HEK293 (cell line): ENCODE results near the gene CDK19.
"Not testable (repeated sequence)": the region's sequence is repeated elsewhere in the genome, so short reads cannot be mapped to it uniquely, and the experiment has no call there.

Experiments
- CTCF ChIA-PET: fragments of 350-600 bp; formaldehyde crosslinking; extraction: SDS; loops from one replicate; lab custom pipeline; 2021; ENCODE audit warnings: antibody characterized with exemption; lab: Yijun Ruan, JAX
- POLR2A ChIA-PET: fragments of 300-600 bp; formaldehyde crosslinking; extraction: SDS; loops from one replicate; lab custom pipeline; 2020; ENCODE audit warnings: antibody characterized with exemption, inconsistent platforms; lab: Yijun Ruan, JAX
- H3K27ac ChIP-seq: fragments of 200-500 bp; sonication (Bioruptor generic); 2 replicates; pipeline ENCODE4 v1.5.1; 2014; ENCODE audit warnings: low read depth, low read length, control low read depth, inconsistent platforms; ENCODE audit errors: extremely low read depth
- H3K36me3 ChIP-seq, 2 experiments: fragments of 200-500 bp in 1 of 2; sonication (Bioruptor generic) in 1 of 2; 1 replicate in 1 of 2; 2 replicates in 1 of 2; pipeline ENCODE4 v1.5.1; 2014 to 2017; ENCODE audit warnings: inconsistent platforms in 2 of 2, low read length in 2 of 2; ENCODE audit not compliant: control insufficient read depth in 2 of 2, insufficient read depth in 1 of 2
- H3K4me1 ChIP-seq: fragments of 200-500 bp; sonication (Bioruptor generic); 2 replicates; pipeline ENCODE4 v1.5.1; 2014; ENCODE audit warnings: mild to moderate bottlenecking, low read length, inconsistent platforms; ENCODE audit not compliant: control insufficient read depth, insufficient read depth
- H3K4me3 ChIP-seq: 2 replicates; pipeline ENCODE4 v1.5.1; 2011; ENCODE audit warnings: low read depth, mild to moderate bottlenecking, control low read depth, low read length, moderate library complexity
- H3K9me3 ChIP-seq: fragments of 200-500 bp; sonication (Bioruptor generic); 2 replicates; pipeline ENCODE4 v1.5.1; 2014; ENCODE audit warnings: low read depth, low read length, inconsistent platforms; ENCODE audit not compliant: control insufficient read depth, insufficient read depth
- TRIM28 ChIP-seq: IDR thresholded peaks from 2 replicates; pipeline ENCODE4 v1.6.1; 2011; ENCODE audit warnings: low read length, control low read depth, borderline replicate concordance
- ZBTB1 ChIP-seq: fragments of 450-650 bp; formaldehyde crosslinking; IDR thresholded peaks from 2 replicates; pipeline ENCODE4 v1.5.1; 2016; ENCODE audit warnings: missing biosample characterization, missing genetic modification characterization
- ZBTB21 ChIP-seq: fragments of 450-650 bp; formaldehyde crosslinking; IDR thresholded peaks from 2 replicates; pipeline ENCODE4 v1.5.1; 2017; ENCODE audit warnings: missing biosample characterization, missing genetic modification characterization
- ZNF146 ChIP-seq: fragments of 450-650 bp; formaldehyde crosslinking; IDR thresholded peaks from 2 replicates; pipeline ENCODE4 v1.5.1; 2016; ENCODE audit warnings: missing biosample characterization, missing genetic modification characterization
- ZNF292 ChIP-seq: fragments of 450-650 bp; formaldehyde crosslinking; IDR thresholded peaks from 2 replicates; pipeline ENCODE4 v1.5.1; 2016; ENCODE audit warnings: low read depth, missing biosample characterization, missing genetic modification characterization, borderline replicate concordance
- ZNF544 ChIP-seq: fragments of 450-650 bp; formaldehyde crosslinking; IDR thresholded peaks from 2 replicates; pipeline ENCODE4 v1.5.0; 2017; ENCODE audit warnings: missing biosample characterization, missing genetic modification characterization
- ZNF555 ChIP-seq: fragments of 450-650 bp; formaldehyde crosslinking; conservative IDR thresholded peaks from 2 replicates; pipeline ENCODE4 v1.5.1; 2017; ENCODE audit warnings: missing biosample characterization, mild to moderate bottlenecking, missing genetic modification characterization, inconsistent platforms
- ZNF571 ChIP-seq: fragments of 450-650 bp; formaldehyde crosslinking; IDR thresholded peaks from 2 replicates; pipeline ENCODE4 v1.5.0; 2017; ENCODE audit warnings: missing biosample characterization, missing genetic modification characterization
- ZNF660 ChIP-seq: fragments of 450-650 bp; IDR thresholded peaks from 2 replicates; pipeline ENCODE4 v1.5.1; 2018; ENCODE audit warnings: missing biosample characterization, mild to moderate bottlenecking, missing genetic modification characterization
- ZNF837 ChIP-seq: fragments of 450-650 bp; formaldehyde crosslinking; IDR thresholded peaks from 2 replicates; pipeline ENCODE4 v1.5.1; 2016; ENCODE audit warnings: missing biosample characterization, missing genetic modification characterization
- TF ChIP-seq, protein P1 (sequence below): fragments of 450-650 bp; formaldehyde crosslinking; IDR thresholded peaks from 2 replicates; pipeline ENCODE4 v1.5.1; 2016; ENCODE audit warnings: missing biosample characterization, missing genetic modification characterization
- TF ChIP-seq, protein P2 (sequence below): fragments of 450-650 bp; formaldehyde crosslinking; IDR thresholded peaks from 2 replicates; pipeline ENCODE4 v1.5.1; 2016; ENCODE audit warnings: missing biosample characterization, missing genetic modification characterization
- TF ChIP-seq, protein P3 (sequence below): fragments of 450-650 bp; formaldehyde crosslinking; IDR thresholded peaks from 2 replicates; pipeline ENCODE4 v1.5.1; 2016; ENCODE audit warnings: missing biosample characterization, missing genetic modification characterization
- TF ChIP-seq, protein P4 (sequence below): fragments of 450-650 bp; formaldehyde crosslinking; IDR thresholded peaks from 2 replicates; pipeline ENCODE4 v1.5.1; 2016; ENCODE audit warnings: missing biosample characterization, missing genetic modification characterization
- TF ChIP-seq, protein P5 (sequence below): fragments of 450-650 bp; formaldehyde crosslinking; IDR thresholded peaks from 2 replicates; pipeline ENCODE4 v1.5.1; 2017; ENCODE audit warnings: missing biosample characterization, missing genetic modification characterization

Gene CDK19

DNA sequence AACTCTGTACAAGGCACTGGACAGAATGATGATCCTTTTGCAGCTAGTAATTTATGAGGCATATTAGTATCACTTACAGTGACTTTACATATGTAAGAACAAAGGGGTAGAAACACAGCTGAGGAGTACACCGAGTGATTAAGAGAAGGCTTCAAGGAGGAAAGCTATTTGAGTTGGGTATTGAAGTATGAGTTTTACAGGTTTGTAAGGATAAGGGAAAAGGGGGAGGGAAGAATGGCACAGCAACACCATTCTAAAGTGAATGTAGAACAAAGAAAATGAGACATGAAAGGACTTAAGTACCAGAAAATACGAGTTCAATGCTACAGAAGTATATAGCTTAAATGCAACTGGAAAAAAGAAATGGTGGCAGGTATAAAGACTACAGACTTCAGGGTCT lies 5.5 kb downstream of the CDK19 start:
- no peak overlapping the region for H3K27ac ChIP-seq
- POLR2A ChIA-PET: interaction anchor here (3.4 kb wide), 1 partner anchor 65 kb away, joined by 15 read pairs; the partner anchor contains the start of gene AMD1
- TF ChIP-seq ZNF544 (tag by site-specific recombination) (no peak), ZNF660 (tag by site-specific recombination) (no peak), ZNF571 (tag by site-specific recombination) (no peak), ZBTB1 (tag by site-specific recombination) (no peak), ZBTB21 (no peak), TRIM28 (no peak)
- TF ChIP-seq, protein P1, sequence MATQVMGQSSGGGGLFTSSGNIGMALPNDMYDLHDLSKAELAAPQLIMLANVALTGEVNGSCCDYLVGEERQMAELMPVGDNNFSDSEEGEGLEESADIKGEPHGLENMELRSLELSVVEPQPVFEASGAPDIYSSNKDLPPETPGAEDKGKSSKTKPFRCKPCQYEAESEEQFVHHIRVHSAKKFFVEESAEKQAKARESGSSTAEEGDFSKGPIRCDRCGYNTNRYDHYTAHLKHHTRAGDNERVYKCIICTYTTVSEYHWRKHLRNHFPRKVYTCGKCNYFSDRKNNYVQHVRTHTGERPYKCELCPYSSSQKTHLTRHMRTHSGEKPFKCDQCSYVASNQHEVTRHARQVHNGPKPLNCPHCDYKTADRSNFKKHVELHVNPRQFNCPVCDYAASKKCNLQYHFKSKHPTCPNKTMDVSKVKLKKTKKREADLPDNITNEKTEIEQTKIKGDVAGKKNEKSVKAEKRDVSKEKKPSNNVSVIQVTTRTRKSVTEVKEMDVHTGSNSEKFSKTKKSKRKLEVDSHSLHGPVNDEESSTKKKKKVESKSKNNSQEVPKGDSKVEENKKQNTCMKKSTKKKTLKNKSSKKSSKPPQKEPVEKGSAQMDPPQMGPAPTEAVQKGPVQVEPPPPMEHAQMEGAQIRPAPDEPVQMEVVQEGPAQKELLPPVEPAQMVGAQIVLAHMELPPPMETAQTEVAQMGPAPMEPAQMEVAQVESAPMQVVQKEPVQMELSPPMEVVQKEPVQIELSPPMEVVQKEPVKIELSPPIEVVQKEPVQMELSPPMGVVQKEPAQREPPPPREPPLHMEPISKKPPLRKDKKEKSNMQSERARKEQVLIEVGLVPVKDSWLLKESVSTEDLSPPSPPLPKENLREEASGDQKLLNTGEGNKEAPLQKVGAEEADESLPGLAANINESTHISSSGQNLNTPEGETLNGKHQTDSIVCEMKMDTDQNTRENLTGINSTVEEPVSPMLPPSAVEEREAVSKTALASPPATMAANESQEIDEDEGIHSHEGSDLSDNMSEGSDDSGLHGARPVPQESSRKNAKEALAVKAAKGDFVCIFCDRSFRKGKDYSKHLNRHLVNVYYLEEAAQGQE (tag by site-specific recombination): no peak
- TF ChIP-seq, protein P2, sequence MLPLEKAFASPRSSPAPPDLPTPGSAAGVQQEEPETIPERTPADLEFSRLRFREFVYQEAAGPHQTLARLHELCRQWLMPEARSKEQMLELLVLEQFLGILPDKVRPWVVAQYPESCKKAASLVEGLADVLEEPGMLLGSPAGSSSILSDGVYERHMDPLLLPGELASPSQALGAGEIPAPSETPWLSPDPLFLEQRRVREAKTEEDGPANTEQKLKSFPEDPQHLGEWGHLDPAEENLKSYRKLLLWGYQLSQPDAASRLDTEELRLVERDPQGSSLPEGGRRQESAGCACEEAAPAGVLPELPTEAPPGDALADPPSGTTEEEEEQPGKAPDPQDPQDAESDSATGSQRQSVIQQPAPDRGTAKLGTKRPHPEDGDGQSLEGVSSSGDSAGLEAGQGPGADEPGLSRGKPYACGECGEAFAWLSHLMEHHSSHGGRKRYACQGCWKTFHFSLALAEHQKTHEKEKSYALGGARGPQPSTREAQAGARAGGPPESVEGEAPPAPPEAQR (tag by site-specific recombination): no peak
- CTCF ChIA-PET: no interaction called here
- H3K4me1 ChIP-seq: peaks cover 10% of the 10 kb centered on the region; the same call in 1 of the 2 replicates
- no peak overlapping the region for H3K4me3 ChIP-seq
- no peaks in the 10 kb centered on the region; a peak in 1 of 3 replicates for H3K36me3 ChIP-seq
- H3K9me3 ChIP-seq: no peaks in the 10 kb centered on the region

DNA sequence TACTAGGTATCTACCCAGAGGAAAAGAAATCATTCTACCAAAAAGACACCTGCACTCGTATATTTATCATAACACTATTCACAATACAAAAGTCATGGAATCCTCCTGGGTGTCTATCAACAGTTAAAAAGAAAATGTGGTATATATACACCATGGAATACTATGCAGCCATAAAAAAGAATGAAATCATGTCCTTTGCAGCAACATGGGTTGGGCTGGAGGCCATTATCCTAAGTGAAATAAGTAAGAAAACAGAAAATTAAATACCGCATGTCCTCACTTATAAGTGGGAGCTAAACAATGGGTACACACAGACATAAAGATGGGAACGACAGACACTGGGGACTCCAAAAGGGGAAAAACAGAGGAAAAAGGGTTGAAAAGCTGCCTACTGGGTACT lies 13.1 kb downstream of the CDK19 start:
- CTCF ChIA-PET: interaction anchor here (0.6 kb wide), 1 partner anchor 269 kb away, joined by 4 read pairs; no protein-coding TSS in a partner anchor
- not testable (repeated sequence) for H3K4me1 ChIP-seq, H3K9me3 ChIP-seq, H3K27ac ChIP-seq
- peak; percentile 88 for TF ChIP-seq ZNF146 (tag by site-specific recombination)
- TF ChIP-seq, protein P3, sequence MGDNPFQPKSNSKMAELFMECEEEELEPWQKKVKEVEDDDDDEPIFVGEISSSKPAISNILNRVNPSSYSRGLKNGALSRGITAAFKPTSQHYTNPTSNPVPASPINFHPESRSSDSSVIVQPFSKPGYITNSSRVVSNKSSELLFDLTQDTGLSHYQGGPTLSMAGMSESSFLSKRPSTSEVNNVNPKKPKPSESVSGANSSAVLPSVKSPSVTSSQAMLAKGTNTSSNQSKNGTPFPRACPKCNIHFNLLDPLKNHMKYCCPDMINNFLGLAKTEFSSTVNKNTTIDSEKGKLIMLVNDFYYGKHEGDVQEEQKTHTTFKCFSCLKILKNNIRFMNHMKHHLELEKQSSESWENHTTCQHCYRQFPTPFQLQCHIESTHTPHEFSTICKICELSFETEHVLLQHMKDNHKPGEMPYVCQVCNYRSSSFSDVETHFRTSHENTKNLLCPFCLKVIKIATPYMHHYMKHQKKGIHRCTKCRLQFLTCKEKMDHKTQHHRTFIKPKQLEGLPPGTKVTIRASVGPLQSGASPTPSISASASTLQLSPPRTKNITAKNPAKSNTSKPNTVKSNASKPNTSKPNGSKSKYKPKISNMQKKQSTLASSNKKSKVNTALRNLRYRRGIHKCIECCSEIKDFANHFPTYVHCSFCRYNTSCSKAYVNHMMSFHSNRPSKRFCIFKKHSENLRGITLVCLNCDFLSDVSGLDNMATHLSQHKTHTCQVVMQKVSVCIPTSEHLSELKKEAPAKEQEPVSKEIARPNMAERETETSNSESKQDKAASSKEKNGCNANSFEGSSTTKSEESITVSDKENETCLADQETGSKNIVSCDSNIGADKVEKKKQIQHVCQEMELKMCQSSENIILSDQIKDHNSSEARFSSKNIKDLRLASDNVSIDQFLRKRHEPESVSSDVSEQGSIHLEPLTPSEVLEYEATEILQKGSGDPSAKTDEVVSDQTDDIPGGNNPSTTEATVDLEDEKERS (tag by site-specific recombination): 0 out of 2 replicates have a peak, but pooled peaks have one; percentile 21
- TF ChIP-seq, protein P4, sequence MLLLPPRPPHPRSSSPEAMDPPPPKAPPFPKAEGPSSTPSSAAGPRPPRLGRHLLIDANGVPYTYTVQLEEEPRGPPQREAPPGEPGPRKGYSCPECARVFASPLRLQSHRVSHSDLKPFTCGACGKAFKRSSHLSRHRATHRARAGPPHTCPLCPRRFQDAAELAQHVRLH (tag by site-specific recombination): 0 out of 2 replicates have a peak, but pooled peaks have one; percentile 18
- TF ChIP-seq, all 188 proteins: peak for 3; not testable (repeated sequence) for 185
- POLR2A ChIA-PET, H3K36me3 ChIP-seq, H3K4me3 ChIP-seq: not testable (repeated sequence)

DNA sequence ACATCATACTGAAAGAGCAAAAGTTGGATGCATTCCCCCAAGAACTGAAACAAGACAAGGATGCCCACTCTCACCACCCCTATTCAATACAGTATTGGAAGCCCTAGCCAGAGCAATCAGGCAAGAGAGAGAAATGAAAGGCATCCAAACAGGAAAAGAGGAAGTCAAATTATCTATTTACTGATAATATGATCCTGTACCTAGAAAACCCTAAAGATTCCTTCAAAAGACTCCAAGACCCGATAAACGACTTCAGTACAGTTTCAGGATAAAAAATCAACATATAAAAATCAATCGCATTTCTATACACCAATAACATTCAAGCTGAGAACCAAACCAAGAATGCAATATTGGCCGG lies 14.5 kb downstream of the CDK19 start:
- Histone ChIP-seq H3K27ac (no peak overlapping the region), H3K4me3 (no peak overlapping the region), H3K36me3 (no peaks in the 10 kb centered on the region), H3K9me3 (no peaks in the 10 kb centered on the region), H3K4me1 (no peaks in the 10 kb centered on the region)
- POLR2A ChIA-PET: interaction anchor here (1.0 kb wide), 1 partner anchor 10 kb away, joined by 3 read pairs; no protein-coding TSS in a partner anchor
- CTCF ChIA-PET: no interaction called here
- TF ChIP-seq ZNF837 (tag by site-specific recombination): no peak
- no peak for TF ChIP-seq ZNF292
- TF ChIP-seq, protein P5, sequence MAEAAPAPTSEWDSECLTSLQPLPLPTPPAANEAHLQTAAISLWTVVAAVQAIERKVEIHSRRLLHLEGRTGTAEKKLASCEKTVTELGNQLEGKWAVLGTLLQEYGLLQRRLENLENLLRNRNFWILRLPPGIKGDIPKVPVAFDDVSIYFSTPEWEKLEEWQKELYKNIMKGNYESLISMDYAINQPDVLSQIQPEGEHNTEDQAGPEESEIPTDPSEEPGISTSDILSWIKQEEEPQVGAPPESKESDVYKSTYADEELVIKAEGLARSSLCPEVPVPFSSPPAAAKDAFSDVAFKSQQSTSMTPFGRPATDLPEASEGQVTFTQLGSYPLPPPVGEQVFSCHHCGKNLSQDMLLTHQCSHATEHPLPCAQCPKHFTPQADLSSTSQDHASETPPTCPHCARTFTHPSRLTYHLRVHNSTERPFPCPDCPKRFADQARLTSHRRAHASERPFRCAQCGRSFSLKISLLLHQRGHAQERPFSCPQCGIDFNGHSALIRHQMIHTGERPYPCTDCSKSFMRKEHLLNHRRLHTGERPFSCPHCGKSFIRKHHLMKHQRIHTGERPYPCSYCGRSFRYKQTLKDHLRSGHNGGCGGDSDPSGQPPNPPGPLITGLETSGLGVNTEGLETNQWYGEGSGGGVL: no peak
- TF ChIP-seq ZNF555: no peak
